ENCODE results near the gene COL11A1. TPM values are rescaled to one million over a fixed set of nuclear protein-coding genes. Genes with fewer than 3 reads are reported as not detected.

Gene COL11A1
- total RNA-seq, 4 donors from 2014 or later = not detected

DNA sequence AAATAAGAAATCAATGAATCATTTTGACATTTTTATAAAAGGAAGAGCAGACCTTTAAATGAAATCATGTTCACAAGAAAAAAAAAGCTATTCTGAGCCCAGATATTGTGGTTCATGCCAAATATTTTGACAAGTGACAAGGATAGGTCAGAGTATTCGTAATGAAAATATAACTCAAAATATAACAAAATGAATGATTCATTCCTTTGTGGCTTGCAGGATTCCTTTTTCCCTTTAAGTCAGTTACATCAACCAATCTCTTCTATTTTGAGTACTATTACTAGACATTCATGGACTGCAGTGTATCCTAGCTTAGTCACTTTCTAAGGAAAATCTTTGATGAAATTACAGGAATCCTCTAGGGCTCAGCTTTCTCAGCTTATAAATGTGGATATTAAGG lies 188.7 kb downstream of the COL11A1 start:
- intact Hi-C loops (cut with DNase I) = no loop called here
- Histone ChIP-seq H3K27me3 (no peaks in the 10 kb centered on the region), H3K27ac (no peak overlapping the region), H3K36me3 (no peaks in the 10 kb centered on the region), H3K4me3 (no peak overlapping the region), H3K4me1 (no peaks in the 10 kb centered on the region), H3K9me3 (no peaks in the 10 kb centered on the region)
- TF ChIP-seq POLR2A (IDR thresholded peaks at IDR 0.05) (no peak), CTCF (IDR thresholded peaks at IDR 0.05) (no peak)
- 0 to 8% methylated on average over 1 of the region's 1 CpG for WGBS, 2 donors
- DNase-seq = no peak

DNA sequence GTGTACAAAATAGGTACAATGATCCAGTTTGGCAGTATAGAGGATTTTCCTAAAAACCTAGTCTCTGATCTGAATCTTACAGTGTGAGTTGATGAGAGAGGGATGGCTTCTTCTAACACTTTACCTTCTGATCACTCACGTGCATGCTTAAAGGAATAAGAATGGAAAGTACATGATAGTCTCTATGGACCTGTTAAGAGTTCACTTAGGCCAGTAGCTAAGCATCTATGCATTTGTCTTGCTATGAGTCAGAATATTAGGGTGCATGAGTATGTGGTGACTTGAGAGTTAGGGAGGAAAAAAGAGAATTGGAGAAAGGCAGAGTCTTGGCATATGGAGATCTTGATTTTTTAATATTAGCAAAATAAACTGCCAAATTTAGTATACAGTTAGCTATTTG lies 206.3 kb downstream of the COL11A1 start:
- no peak overlapping the region for H3K27ac ChIP-seq
- H3K9me3 ChIP-seq = no peaks in the 10 kb centered on the region
- no peak for TF ChIP-seq POLR2A (IDR thresholded peaks at IDR 0.05)
- no peak for TF ChIP-seq CTCF (IDR thresholded peaks at IDR 0.05)
- H3K36me3 ChIP-seq = no peaks in the 10 kb centered on the region
- no peaks in the 10 kb centered on the region for H3K27me3 ChIP-seq
- no peaks in the 10 kb centered on the region for H3K4me1 ChIP-seq
- no peak overlapping the region for H3K4me3 ChIP-seq
- intact Hi-C loops (cut with DNase I) = no loop called here
- no peak for DNase-seq
- 38 to 67% methylated on average over 1 of the region's 1 CpG for WGBS, 2 donors

DNA sequence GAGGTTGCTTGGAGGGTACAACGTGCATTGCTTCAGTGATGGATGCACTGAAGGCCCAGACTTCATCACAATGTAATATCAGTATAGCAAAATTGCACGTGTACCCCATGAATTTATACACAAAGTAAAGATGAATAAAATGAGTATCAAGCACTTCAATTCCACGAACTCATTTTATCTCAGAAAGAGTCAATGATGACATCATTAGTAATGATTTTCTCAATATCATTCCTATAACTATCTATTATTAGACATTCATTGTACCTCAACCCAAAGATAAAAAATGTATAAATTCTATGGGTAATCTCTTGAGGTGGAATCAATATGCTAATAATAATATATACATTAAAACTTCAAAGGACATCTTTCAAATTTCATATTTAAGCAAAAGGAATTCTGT lies 208.4 kb downstream of the COL11A1 start:
- H3K9me3 ChIP-seq = no peaks in the 10 kb centered on the region
- H3K27ac ChIP-seq = no peak overlapping the region
- no peak overlapping the region for H3K4me3 ChIP-seq
- no peaks in the 10 kb centered on the region for H3K27me3 ChIP-seq
- DNase-seq = no peak
- no peak for TF ChIP-seq POLR2A (IDR thresholded peaks at IDR 0.05)
- TF ChIP-seq CTCF (IDR thresholded peaks at IDR 0.05) = no peak
- H3K36me3 ChIP-seq = no peaks in the 10 kb centered on the region
- WGBS, 2 donors = 62% methylated on average over 3 of the region's 3 CpGs
- intact Hi-C loops (cut with DNase I) = no loop called here
- no peaks in the 10 kb centered on the region for H3K4me1 ChIP-seq

- TF ChIP-seq POLR2A (IDR thresholded peaks at IDR 0.05) = no peak
- TF ChIP-seq CTCF (IDR thresholded peaks at IDR 0.05) = no peak
- no peaks in the 10 kb centered on the region for H3K9me3 ChIP-seq
- no peaks in the 10 kb centered on the region for H3K36me3 ChIP-seq
- no peaks in the 10 kb centered on the region for H3K27me3 ChIP-seq
- no peak overlapping the region for H3K4me3 ChIP-seq
- no peak for DNase-seq
- H3K4me1 ChIP-seq = no peaks in the 10 kb centered on the region
- WGBS, 2 donors = 16 to 21% methylated on average over 3 of the region's 3 CpGs
- no peak overlapping the region for H3K27ac ChIP-seq
- intact Hi-C loops (cut with DNase I) = no loop called here
These were observed 210.8 kb downstream of the COL11A1 start for GRCh38 chr1:102897557-102897956.

DNA sequence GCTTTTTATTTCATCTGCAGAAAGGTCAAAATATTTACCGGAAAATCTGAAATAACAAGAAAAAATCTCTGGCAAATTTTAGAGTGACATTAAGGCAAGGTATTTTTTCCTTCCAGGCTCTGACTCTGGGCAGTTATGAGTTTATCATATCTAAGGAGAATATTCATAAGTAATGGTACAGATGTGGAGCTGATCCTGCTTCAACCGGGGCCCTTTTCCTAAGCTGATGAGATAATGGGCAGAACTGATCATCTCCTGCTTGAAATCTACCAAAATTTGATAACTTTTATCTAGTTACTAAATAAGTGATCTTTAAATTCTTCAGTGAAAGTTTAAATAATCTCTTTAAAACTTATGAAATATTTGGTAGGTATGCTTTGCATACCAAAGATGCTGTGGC lies 211.6 kb downstream of the COL11A1 start:
- H3K4me3 ChIP-seq = no peak overlapping the region
- H3K9me3 ChIP-seq = no peaks in the 10 kb centered on the region
- no peaks in the 10 kb centered on the region for H3K27me3 ChIP-seq
- TF ChIP-seq CTCF (IDR thresholded peaks at IDR 0.05) = no peak
- no peak for TF ChIP-seq POLR2A (IDR thresholded peaks at IDR 0.05)
- no peak overlapping the region for H3K27ac ChIP-seq
- intact Hi-C loops (cut with DNase I) = no loop called here
- no peaks in the 10 kb centered on the region for H3K36me3 ChIP-seq
- no peaks in the 10 kb centered on the region for H3K4me1 ChIP-seq
- 85 to 88% methylated on average over 2 of the region's 2 CpGs for WGBS, 2 donors
- no peak for DNase-seq

Measured in esophagus squamous epithelium (tissue), 5 donors.